SHP77 (cell line): ENCODE results near the gene AARSD1.
A peak's percentile ranks its signal among the peaks of the same experiment; 100 is the strongest.
"Not testable (repeated sequence)": the region's sequence is repeated elsewhere in the genome, so short reads cannot be mapped to it uniquely, and the experiment has no call there.

Experiments used
- DNase-seq, 2 experiments: peaks; one replicate each; lab custom pipeline; 2025; lab: John Stamatoyannopoulos, UW

Gene AARSD1

DNA sequence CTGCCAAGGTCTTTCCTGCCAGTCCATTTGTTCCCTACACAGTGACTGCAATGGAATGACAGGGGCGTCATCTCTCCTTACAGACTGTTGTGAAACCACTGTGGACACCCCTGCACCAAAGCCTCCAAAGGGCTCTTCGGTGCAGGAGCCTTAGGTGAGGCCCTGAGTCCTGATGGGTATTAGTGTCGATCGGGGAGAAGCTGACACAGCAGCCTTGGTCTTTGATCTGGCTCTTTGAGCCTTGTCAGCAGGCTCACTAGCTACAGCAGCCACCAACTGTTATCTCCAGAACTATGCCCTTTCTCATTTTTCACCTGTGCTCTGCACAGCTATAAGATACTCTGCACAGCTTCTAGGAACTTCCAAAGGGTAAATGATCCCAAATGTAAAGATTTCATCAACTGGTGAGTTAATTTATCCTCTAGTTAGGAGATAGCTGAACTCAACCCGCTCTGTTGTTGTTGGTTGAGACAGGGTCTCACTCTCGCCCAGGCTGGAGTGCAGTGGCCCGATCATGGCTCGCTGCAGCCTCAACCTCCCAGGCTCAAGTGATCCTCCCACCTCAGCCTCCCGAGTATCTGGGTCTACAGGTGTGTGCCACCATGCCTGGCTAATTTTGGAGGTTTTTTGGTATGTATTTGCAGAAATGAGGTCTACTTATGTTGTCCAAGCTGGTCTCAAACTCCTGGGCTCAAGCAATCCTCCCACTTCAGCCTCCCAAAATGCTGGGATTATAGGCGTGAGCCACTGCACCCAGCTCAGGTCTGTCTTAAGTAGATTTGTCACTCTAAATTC is 44.0 kb downstream of the AARSD1 start:
- DNase-seq, result no peak

DNA sequence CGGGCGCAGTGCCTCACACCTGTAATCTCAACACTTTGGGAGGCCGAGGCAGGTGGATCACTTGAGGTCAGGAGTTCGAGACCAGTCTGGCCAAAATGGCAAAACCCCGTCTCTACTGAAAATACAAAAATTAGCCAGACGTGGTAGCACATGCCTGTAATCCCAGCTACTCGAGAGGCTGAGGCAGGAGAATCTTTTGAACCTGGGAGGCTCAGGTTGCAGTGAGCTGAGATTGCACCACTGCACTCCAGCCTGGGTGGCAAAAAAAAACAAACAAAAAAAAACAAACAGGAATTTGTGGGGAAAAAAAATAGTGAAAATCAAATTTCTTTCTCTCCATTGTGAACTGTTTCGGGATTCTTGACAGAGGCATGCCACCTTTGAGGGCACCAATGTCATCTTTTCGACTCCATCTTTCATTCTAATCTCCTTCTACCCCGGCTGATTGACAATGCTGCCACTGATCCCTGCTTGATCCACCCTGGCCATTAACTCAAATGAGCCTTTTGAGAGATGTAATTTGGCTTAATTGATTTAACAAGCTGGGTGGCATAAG is 44.7 kb downstream of the AARSD1 start:
- not testable (repeated sequence) for DNase-seq

DNA sequence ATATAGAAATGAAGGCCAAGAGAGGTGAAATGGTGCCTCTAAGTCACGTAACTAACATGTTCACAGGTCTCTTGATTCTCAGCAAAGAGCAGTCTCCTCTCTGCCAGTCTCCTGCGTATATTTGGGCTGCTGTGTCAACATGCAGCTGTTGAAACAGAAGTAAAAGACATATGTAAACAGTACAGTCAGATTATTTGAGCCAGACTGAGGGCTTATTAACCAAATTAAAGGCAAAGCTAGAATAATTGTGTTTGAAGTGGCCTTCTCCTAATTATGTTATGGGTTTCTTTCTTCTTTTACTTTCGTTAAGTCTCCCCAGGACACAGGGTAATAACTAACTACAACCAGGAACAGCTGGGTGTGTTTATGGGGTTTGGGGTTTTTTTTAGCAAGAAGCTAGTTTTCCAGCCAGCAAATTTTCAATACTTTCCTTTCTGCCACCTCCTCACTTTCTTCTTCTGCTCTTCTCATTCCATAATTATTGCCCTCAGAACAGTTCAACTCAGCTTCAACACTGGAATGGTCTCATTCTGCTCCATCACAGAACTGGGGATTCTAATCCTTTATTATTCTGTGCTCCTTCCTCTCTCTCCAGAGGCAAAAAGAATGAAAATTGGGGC is 45.2 kb downstream of the AARSD1 start:
- DNase-seq, result peak; percentile 80

DNA sequence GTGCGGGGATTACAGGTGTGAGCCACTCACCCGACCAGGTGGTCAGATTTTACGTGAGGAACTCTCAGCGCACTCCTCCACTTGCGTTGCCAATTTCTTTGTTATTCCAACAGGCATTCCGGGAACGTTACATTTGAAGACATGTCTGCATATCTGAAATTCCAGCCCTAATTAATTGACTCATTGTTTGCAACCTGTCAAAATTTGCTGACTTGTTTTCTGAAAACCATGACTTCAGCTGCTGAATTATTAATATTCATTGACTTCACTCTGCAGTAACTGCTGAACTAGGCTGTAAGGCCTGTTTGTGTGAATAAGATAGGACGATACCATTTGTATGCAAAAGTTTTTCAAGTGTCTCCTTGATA is 47.0 kb downstream of the AARSD1 start:
- no peak for DNase-seq

DNA sequence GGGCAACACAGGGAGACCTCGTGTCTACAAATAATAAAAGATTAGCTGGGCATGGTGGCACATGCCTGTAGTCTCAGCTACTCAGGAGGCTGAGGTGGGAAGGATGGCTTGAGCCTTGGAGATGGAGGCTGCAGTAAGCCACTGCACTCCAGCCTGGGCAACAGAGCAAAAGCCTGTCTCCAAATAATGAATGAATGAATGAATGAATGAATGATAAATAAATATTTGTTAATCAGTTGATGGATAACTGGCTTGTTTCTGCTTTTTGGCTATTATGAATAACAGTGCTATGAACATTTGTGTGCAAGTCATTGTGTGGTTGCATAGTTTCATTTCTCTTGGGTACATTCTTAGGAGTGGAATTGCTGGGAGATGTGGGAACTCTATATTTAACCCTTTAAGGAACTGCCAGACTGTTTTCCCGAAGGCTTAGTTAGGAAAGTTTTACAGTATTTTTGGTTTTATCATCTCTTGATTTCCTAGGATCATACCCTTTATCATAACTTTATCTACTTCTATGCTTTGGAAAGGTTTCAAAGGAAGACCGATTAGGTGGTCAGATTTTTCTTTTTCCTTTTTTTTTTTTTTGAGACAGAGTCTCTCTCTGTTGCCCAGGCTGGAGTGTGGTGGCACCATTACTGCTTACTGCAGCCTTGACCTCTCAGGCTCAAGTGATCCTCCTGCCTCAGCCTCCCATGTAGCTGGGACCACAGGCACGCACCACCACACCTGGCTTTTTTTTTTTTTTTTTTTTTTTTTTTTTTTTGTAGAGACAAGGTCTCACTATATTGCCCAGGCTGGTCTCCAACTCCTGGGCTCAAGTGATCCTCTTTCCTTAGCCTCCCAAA is 47.6 kb downstream of the AARSD1 start:
- DNase-seq, result not testable (repeated sequence)

DNA sequence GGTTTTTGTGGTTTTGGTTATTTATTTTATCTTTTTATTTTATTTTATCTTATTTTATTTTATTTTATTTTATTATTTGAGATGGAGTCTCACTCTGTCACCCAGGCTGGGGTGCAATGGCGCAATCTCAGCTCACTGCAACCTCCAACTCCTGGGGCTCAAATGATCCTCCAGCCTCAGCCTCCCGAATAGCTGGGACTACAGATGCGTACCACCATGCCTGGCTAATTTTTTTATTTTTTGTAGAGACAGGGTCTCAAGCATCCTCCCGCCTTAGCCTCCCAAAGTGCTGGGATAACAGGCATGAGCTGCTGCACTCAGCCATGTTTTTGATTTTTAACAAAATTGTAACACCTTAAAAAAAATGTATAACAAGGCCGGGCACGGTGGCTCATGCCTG is 49.0 kb downstream of the AARSD1 start:
- not testable (repeated sequence) for DNase-seq

DNA sequence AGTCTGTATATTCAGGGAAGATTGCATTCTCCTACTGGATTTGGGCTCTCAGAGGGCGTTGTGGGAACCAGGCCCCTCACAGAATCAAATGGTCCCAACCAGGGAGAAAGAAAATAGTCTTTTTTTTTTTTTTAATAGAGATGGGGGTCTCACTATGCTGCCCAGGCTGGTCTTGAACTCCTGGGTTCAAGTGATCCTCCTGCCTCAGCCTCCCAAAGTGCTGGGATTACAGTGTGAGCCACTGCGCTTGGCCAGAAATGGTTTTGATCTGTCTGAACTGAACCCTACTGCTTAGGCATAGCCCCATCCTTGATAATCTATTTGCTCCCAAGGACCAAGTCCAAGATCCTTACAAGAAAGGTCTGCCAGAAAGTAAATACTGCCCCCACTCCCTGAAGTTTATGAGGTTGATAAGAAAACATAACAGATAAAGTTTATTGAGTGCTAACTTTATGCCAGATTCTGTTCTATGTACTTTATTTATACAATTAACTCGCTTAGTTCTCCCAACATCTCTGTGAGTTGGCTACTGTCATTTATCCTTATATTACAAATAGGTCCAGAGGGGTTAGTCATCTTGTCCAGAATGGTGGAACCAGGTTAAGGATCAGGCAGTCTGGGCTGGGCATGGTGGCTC is 50.2 kb downstream of the AARSD1 start:
- no peak for DNase-seq

DNA sequence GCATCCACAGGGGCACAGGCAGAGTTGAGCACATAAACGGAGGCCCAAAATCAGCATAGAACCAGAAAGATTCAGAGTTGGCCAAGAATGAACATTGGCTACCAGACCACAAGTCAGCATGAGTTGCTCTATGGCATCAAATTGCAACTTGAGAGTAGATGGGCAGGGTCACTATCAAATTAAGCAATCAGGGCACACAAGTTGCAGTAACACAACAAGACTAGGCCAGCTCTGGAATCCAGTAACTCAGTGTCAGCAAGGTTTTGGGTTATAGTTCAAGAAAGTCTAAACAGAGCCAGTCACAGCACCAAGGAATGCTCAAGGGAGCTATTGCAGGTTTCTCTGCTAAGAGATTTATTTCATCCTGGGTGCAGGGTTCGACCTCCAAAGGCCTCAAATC is 50.7 kb downstream of the AARSD1 start:
- no peak for DNase-seq

DNA sequence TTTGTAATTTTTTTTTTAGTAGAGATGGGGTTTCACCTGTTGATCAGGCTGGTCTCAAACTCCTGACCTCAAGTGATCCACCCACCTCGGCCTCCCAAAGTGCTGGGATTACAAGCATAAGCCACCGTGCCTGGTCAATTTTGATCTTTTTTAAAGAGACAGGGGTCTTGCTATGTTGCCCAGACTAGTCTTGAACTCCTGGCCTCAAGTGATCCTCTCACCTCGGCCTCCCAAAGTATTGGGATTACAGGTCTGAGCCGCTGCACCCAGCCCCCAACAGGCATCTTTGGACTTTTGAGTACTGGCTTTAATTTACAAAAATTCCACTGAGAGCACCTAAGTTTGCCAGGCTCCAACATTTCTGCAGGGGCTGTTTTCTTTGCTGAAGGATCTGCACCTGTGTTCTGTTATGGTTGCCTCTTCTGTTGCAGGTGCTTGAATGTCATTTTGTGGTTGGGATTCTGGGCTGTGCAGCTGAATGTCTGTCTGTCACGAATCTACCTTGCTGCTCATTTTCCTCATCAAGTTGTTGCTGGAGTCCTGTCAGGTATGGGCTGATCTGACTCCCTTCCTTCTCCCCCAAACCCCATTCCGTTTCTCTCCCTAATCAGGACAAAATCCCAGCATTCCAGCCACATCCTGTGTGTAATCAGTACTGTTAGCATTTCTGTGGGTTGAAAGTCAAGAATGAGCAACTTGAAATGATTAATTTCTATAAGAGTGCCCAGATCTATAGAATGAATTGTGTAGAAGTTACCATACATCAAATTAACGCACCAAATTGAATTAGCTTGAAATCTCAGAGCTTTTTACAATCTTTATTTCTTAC is 55.2 kb downstream of the AARSD1 start:
- no peak for DNase-seq

DNA sequence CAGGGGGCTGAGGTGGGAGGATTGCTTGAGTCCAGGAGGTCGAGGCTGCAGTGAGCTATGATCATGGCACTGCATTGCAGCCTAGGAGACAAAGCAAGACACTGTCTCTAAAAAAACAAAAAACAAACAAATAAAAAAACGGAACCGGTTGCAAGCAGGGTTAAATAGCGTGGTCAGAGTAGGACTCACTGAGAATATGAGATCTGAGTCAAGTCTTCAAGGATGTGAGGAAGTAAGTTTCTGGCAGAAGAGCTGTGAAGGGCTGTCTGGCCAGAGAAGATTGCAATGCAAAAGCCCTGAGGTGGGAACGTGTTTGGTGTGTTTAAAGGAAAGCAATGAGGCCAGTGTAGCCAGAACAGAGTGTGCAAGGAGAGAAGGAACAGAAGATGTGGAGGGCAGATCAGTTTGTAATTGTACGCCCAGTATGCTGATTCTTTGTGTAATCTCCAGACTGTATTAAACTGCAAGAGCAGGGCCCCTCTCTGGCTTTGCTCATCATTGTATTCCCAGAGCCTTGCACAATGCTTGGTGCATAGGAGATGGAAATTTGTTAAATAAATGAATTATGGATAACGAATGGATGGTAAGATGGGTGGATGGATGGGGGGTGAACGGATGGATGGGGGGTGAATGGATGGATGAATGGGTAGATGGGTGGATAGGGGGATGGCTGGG is 57.3 kb downstream of the AARSD1 start:
- no peak for DNase-seq

DNA sequence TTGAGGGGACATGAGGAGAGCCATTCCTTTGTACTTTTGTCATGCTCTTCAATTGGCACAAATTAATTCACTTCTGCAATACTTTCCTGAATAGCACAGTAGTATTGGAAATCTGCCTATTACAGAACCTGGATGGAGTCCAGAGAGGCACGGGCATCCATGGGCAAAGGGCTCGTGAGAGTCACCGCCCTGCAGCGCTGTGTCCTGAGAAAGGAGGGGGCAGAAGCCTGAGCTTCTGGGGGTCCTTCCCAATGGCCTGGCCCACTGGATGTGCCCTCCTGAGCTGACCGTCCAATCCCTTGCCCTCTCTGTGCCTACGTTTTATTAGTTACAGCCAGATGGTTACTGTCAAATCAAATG is 60.2 kb downstream of the AARSD1 start:
- no peak for DNase-seq

DNA sequence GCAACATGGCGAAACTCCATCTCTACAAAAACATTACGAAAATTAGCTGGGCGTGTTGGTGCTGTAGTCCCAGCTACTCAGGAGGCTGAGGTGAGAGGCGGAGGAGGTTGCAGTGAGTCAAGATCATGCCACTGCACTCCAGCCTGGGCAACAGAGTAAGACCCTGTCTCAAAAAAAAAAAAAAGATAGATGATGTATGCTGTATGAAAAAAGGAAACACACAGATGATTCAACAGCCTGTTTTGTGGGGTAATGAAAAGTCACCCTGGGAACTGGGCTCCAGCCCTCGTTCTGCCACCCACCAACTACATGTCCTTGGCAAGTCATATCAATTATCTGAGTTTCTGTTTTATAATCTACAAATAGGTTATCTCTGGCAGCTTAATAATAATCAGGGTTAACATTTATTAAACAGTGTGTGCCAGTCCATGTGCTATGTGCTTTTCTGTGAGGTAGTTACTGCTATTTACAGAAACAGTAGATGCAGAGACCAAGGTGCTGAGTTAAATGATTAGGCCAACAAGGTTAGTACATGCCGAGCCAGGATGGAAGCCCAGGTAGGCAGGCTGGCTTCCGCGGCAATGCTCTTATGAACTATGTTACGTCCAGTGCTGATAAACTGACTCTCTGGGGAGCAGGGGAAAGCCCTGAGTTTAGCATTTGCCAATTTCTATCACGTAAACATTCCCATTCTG is 62.6 kb downstream of the AARSD1 start:
- no peak for DNase-seq
